GM10266 (cell line): Measurements from ENCODE around the gene DTX1.
"Not testable (repeated sequence)": the region's sequence is repeated elsewhere in the genome, so short reads cannot be mapped to it uniquely, and the experiment has no call there.

ENCODE experiments used
- DNase-seq: peaks from one replicate; pipeline ENCODE4 v3.0.0; 2012; ENCODE audit errors: extremely low spot score
- CTCF ChIP-seq: IDR thresholded peaks from 2 replicates; pipeline ENCODE4 v1.5.1; 2012; ENCODE audit warnings: mild to moderate bottlenecking, low read depth; ENCODE audit not compliant: control insufficient read depth, insufficient read depth; ENCODE audit errors: missing control alignments

DTX1 gene

DNA sequence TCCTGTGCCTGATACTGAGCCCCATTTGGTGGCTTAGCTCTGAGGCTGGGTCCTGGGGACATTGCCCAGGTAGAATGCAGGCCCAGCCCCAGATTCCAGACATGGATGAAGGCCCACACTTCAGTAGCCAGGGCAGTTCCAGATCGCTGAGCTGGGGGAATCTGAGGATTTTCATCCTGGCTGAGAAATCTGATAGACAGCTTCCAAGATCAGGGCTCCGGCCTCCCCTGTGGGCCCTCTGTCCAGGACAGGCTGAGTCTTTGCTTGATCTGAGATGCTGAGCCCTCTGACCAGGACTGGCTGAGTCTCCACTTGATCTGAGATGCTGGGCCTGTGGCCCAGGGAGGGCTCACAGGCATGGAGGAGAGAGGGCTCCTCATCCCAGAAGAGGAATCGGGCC is 82.3 kb downstream of the DTX1 start:
- DNase-seq: no peak
- no peak for TF ChIP-seq CTCF

DNA sequence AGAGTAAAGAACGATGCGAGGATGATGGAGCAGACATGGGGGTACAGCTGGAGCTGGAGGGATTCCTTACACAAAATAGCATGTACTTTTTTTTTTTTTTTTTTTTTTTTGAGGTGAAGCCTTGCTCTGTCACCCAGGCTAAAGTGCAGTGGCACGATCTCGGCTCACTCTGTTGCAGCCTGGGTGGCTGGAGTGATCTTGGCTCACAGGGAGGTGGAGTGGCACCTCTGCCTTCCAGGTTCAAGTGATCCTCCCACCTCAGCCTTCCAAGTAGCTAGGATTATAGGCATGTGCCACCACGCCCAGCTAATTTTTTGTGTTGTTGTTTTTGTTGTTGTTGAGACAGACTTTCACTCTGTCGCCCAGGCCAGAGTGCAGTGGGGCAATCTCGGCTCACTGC is 84.2 kb downstream of the DTX1 start:
- no peak for TF ChIP-seq CTCF
- DNase-seq: no peak

GRCh38 chr12:113141716-113142115 is 85.2 kb downstream of the DTX1 start:
- not testable (repeated sequence) for DNase-seq

DNA sequence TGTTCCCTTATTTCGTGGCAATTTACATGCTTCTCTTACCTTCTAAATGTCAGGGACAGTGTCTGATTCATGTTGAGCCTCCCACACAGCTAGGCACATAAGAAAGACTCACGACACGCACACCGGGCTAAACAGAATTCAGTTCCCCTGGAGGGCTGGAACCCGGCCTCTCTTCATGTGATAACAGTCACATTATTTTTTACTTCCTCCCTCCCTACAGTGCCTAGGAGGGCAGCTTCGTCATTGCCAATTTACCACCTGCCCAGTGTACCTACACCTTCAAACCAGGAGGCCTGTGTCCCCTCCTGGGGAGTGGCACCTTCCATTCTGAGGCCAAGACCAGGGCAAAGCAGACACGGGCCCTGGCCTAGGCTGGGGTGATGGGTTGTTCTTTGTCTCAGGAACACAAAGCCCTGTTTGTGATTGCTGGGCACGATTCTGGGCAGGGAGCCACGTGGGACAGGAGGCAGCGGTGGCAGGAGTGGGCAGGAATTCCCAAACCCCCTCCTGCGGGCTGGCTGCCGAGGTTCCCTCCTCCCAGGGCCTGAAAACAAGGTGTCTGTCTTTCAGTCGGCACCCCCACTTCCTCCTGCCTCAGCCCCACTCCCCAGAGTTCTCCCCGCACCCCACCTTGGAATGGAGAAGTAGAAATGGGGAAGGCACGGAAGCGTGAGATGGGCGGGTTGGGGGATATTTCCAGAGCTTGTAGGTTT is 85.8 kb downstream of the DTX1 start:
- DNase-seq: no peak
- no peak for TF ChIP-seq CTCF

- no peak for TF ChIP-seq CTCF
- no peak for DNase-seq
These were observed 86.4 kb downstream of the DTX1 start for GRCh38 chr12:113142886-113143332.

DNA sequence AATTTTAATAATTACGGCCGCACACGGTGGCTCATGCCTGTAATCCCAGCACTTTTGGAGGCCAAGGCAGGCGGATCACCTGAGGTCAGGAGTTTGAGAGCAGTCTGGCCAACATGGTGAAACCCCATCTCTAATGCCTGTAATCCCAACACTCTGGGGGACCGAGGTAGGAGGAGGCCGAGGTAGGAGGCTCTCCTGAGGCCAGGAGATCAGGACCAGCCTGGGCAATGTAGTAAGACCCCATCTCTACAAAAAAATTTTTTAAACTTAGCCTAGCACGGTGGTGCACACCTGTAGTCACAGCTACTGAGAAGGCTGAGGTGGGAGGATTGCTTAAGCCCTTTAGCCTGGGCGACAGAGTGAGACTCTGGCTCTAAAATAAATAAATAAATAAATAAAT is 87.4 kb downstream of the DTX1 start:
- no peak for TF ChIP-seq CTCF
- DNase-seq: no peak

- no peak for TF ChIP-seq CTCF
- no peak for DNase-seq
These were observed 88.3 kb downstream of the DTX1 start for GRCh38 chr12:113144806-113145205.
